ENCODE data around the gene C16orf89. TPM values are rescaled to one million over a fixed set of nuclear protein-coding genes. Genes with fewer than 3 reads are reported as not detected.
"Not testable (repeated sequence)": the region's sequence is repeated elsewhere in the genome, so short reads cannot be mapped to it uniquely, and the experiment has no call there.

The C16orf89 gene
- total and polyA plus RNA-seq, 9 donors: 0.17 to 5.4 (median 0.39) TPM; not detected in 1

DNA sequence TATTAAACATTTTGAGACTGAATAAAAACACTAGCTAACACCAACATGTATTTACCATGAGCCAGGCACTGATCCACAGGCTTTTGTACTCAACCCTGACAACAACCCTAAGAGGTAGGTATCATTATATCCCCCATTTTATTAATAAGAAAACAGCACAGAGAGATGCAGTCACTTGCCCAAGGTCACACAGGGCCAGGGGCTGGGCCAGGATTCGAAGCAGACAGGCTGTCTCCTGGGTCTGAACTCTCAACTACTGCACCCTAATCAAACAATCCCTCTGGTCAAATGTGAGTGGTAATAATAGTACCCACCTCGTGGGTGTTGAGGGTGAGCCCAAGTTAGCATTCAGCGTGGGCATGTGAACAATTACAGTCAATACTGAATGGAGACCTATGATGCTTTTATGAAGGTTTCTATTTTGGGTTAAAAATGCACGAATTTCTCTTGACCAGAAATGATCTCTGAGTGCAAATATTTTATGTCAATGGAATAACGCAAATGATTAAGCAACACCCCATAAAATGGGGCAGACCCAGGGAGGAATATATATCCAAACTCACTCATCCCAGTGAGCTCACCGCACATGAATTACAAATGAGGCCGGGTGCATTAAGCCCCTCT is 30.8 kb upstream of the C16orf89 start:
- not testable (repeated sequence) for H3K27ac ChIP-seq (ENCODE audit: low read length); H3K4me1 ChIP-seq (ENCODE audit: control insufficient read depth, insufficient read depth, low read length); H3K36me3 ChIP-seq (ENCODE audit: control insufficient read depth, insufficient read depth, low read length); H3K27me3 ChIP-seq (ENCODE audit: control insufficient read depth, insufficient read depth, low read length); DNase-seq; H3K9me3 ChIP-seq (replicated peaks; ENCODE audit: control insufficient read depth, low read depth, low read length)
- peak overlapping the region; percentile 50 for H3K4me3 ChIP-seq (ENCODE audit: low read length)
- WGBS (ENCODE audit: insufficient coverage): no CpG with 5 or more reads among the region's 7 CpGs

DNA sequence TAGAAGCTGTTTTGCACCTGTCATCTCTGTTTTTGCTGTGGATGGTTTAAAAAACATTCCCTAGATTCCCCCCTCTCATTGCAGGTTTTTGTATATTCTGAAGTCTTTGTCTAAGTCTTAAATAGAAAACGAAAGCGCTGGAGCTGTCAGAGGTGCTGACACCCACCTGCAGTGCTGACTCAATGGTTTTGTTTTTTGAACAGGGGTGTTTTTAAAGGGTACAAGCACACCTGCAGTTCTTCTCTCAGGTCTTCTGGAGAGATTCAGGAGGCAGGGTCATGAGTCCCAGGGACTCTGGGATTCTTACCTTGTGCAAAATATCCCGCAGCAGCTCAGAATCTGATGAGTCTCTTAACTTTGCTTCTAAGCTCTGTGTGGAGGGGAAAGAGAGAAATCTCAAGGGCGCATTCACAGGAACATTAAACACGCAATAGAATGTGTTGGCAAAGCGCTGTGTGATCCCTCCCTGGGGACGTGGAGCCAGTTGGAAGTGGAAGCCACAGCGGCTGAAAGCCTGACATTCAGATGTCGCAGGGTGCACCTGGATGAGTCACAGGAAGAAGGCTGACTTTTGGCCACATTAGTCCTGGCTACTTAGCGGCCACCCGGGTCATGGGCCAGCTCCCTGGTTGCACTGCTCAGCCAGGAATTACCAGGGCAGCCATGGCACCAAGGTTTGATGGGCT is 29.5 kb upstream of the C16orf89 start:
- H3K36me3 ChIP-seq (ENCODE audit: control insufficient read depth, insufficient read depth, low read length); H3K27me3 ChIP-seq (ENCODE audit: control insufficient read depth, insufficient read depth, low read length): not testable (repeated sequence)
- WGBS (ENCODE audit: insufficient coverage): 69% methylated on average over 7 of the region's 11 CpGs

DNA sequence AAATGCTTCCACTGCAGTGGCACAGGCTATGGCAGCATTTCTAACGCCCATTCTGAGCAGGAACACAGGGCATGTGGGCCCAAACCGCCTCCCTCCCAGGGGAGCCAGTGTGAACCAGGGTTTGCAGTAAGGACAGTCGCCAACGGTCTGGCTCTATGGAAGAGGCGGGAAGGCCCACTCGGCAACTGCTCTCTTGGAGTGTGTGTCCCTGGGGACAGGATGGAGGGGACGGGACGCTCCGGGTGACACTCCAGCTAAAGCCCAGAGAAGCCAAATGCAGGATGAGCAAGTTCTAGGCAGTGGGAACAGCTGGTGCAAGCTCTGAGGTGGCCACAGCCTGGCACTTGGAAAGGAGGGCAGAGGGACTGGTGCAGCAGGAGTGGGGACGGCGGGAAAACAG is 28.0 kb upstream of the C16orf89 start:
- not testable (repeated sequence) for DNase-seq; H3K27me3 ChIP-seq (ENCODE audit: control insufficient read depth, insufficient read depth, low read length); H3K9me3 ChIP-seq (replicated peaks; ENCODE audit: control insufficient read depth, low read depth, low read length); H3K27ac ChIP-seq (ENCODE audit: low read length); H3K36me3 ChIP-seq (ENCODE audit: control insufficient read depth, insufficient read depth, low read length); H3K4me1 ChIP-seq (ENCODE audit: control insufficient read depth, insufficient read depth, low read length); H3K4me3 ChIP-seq (ENCODE audit: low read length)
- WGBS (ENCODE audit: insufficient coverage): 71% methylated on average over 7 of the region's 11 CpGs

More for the DNA sequence above, 29.5 kb upstream of the C16orf89 start:
- not testable (repeated sequence) for H3K4me3 ChIP-seq (ENCODE audit: low read length); H3K9me3 ChIP-seq (replicated peaks; ENCODE audit: control insufficient read depth, low read depth, low read length); H3K27ac ChIP-seq (ENCODE audit: low read length); H3K4me1 ChIP-seq (ENCODE audit: control insufficient read depth, insufficient read depth, low read length); DNase-seq

DNA sequence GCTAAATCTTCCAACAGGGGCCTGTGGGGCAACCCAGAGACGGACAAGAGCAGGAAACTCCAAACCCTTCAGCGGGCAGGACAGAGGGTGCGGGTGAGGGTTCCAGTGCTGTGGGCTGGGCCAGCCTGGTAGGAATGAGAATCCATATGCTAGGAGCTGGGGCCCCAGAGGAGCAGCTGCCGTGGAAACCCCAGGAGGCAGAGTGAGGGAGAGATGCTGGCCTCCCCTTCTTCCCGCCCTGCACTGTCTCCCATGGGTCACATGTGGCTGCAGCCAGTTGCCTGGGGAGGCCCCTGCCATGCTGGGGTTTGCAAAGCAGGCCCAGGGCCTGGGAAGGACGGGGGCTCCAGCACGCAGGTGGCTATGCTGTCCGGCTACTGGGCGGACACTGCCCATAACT is 27.3 kb upstream of the C16orf89 start:
- not testable (repeated sequence) for H3K27ac ChIP-seq (ENCODE audit: low read length); H3K9me3 ChIP-seq (replicated peaks; ENCODE audit: control insufficient read depth, low read depth, low read length); H3K27me3 ChIP-seq (ENCODE audit: control insufficient read depth, insufficient read depth, low read length); H3K4me3 ChIP-seq (ENCODE audit: low read length); H3K36me3 ChIP-seq (ENCODE audit: control insufficient read depth, insufficient read depth, low read length); H3K4me1 ChIP-seq (ENCODE audit: control insufficient read depth, insufficient read depth, low read length); DNase-seq
- WGBS (ENCODE audit: insufficient coverage): 80% methylated on average over 1 of the region's 9 CpGs

DNA sequence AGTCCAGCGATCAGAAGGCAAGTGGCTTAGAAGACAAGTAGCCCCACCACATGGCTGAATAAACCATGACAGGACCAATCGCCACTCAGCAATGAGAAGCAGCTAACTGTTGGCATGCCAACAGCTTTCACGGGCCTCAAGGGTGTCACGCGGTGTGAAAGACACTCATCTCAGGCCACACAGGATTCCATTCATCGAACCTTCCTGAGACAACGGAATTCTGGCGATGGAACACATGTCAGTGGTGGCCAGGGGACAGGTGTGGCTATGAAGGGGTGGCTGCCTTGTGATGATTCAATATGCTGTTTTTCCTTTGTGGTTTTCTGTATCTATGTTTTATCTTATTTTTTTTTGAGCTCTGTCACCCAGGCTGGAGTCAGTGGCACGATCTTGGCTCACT is 24.8 kb upstream of the C16orf89 start:
- H3K4me1 ChIP-seq (ENCODE audit: control insufficient read depth, insufficient read depth, low read length); H3K4me3 ChIP-seq (ENCODE audit: low read length); H3K27ac ChIP-seq (ENCODE audit: low read length); H3K9me3 ChIP-seq (replicated peaks; ENCODE audit: control insufficient read depth, low read depth, low read length); H3K36me3 ChIP-seq (ENCODE audit: control insufficient read depth, insufficient read depth, low read length); H3K27me3 ChIP-seq (ENCODE audit: control insufficient read depth, insufficient read depth, low read length); DNase-seq: not testable (repeated sequence)
- WGBS (ENCODE audit: insufficient coverage): 90% methylated on average over 6 of the region's 9 CpGs

DNA sequence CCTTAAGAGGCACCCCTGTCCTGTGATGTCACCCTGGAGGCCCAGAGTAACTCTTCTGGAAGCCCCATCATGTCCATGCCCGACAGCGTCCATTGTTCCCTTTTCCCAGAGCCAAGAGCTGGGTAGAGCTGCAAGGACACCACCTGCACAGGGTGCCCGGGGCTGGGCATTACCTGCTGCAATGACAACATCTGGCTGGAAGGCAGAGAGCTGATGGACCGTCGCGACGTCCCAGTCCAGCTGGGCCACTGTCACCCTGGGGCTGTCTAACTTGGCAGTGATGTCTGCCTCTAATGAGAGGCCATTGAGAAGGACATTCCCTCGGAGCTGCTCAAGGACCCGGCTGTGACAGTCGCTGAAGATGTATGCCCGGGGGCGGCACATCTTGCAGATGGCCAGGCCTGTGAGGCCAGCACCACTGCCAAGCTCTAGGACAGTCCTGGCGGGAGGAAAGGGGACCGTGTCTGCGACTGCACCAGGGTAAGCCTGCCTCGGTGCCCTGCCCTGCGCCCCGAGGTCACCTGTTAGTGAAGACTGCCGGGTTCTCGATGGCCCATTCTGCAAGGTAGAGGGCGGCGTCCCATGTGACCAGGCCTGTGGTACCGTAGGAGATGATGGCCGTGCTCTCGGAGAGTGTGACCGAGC is 24.3 kb upstream of the C16orf89 start:
- 90% methylated on average over 20 of the region's 26 CpGs for WGBS (ENCODE audit: insufficient coverage)
- H3K27me3 ChIP-seq (ENCODE audit: control insufficient read depth, insufficient read depth, low read length); H3K9me3 ChIP-seq (replicated peaks; ENCODE audit: control insufficient read depth, low read depth, low read length); H3K4me3 ChIP-seq (ENCODE audit: low read length); DNase-seq; H3K4me1 ChIP-seq (ENCODE audit: control insufficient read depth, insufficient read depth, low read length); H3K27ac ChIP-seq (ENCODE audit: low read length); H3K36me3 ChIP-seq (ENCODE audit: control insufficient read depth, insufficient read depth, low read length): not testable (repeated sequence)

DNA sequence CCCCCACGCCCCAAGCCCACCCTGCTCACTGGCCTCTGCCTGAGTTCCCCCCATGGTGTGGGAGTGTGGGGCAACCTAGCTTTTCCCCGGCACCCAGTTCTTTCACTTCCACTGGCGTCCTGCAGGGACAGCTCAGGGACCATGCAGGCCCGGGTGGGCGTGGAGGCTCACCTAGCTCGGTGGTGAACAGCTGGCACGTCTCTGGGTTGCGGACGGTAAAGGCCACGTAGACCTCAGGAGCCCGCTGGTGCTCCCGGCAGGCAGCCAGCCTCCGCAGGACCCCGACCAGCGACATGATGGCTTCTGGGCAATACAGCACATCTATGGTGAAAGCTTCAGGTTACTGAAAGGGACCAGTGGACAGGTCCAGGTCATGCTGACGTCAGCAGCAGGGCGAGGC is 23.2 kb upstream of the C16orf89 start:
- WGBS (ENCODE audit: insufficient coverage): 86% methylated on average over 13 of the region's 17 CpGs
- H3K27me3 ChIP-seq (ENCODE audit: control insufficient read depth, insufficient read depth, low read length); H3K9me3 ChIP-seq (replicated peaks; ENCODE audit: control insufficient read depth, low read depth, low read length); H3K4me1 ChIP-seq (ENCODE audit: control insufficient read depth, insufficient read depth, low read length); H3K27ac ChIP-seq (ENCODE audit: low read length); DNase-seq; H3K4me3 ChIP-seq (ENCODE audit: low read length): not testable (repeated sequence)
- peaks cover 11% of the 10 kb centered on the region for H3K36me3 ChIP-seq (ENCODE audit: control insufficient read depth, insufficient read depth, low read length)

DNA sequence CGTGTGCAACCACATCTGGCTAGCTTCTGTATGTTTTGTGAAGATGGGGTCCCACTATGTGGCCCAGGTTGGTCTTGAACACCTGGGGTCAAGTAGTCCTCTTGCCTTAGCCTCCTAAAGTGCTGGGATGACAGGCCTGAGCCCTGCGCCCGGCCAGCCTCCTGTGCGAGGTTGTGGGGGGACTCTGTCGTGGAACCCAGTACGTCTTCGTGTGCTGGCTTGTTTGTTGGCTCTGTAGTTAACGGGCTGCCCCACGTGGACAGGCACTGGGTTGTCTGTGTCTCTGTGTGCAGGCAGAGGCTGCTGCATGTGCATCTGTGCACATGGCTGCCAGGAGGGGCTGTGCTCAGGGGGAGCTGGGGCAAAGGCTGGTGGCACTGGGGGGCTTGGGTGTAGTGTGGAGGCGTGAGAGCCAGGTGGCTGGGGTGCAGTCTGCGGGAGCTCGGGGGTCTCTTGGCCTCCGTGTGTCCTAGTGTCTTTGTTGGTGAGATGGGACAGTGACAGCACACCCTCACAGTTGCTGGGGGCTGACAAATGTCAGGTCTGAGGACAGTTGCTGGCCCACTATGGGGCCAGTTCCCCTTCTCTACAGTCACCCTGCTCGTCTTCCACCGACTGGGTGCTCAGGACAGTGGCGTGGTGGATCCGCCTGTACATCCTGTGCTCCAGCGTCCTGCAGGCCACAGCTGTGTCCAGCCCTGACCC is 22.5 kb upstream of the C16orf89 start:
- not testable (repeated sequence) for H3K27ac ChIP-seq (ENCODE audit: low read length); H3K9me3 ChIP-seq (replicated peaks; ENCODE audit: control insufficient read depth, low read depth, low read length); H3K27me3 ChIP-seq (ENCODE audit: control insufficient read depth, insufficient read depth, low read length); H3K4me1 ChIP-seq (ENCODE audit: control insufficient read depth, insufficient read depth, low read length); DNase-seq; H3K4me3 ChIP-seq (ENCODE audit: low read length)
- H3K36me3 ChIP-seq (ENCODE audit: control insufficient read depth, insufficient read depth, low read length): peaks cover 13% of the 10 kb centered on the region
- 92% methylated on average over 14 of the region's 18 CpGs for WGBS (ENCODE audit: insufficient coverage)

DNA sequence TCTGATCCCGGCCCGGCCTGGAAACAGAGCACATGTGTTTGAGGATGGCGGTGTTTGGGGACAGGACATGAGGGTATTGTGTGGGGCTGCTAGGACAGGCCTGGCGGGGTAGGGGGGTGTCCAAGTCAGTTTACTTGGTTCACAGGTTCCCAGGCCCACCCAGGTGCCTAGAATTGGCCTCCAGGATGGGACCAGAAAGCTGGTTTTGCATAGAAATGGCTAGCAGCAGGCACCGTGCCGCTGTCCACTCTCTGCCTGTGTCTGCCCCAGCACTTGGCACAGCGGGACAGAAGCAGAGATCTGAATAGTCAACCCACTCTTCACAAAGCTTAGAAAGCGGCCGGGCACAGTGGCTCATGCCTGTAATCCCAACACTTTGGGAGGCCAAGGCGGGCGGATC is 20.0 kb upstream of the C16orf89 start:
- not testable (repeated sequence) for H3K9me3 ChIP-seq (replicated peaks; ENCODE audit: control insufficient read depth, low read depth, low read length); H3K27ac ChIP-seq (ENCODE audit: low read length); DNase-seq; H3K27me3 ChIP-seq (ENCODE audit: control insufficient read depth, insufficient read depth, low read length); H3K4me1 ChIP-seq (ENCODE audit: control insufficient read depth, insufficient read depth, low read length); H3K4me3 ChIP-seq (ENCODE audit: low read length)
- H3K36me3 ChIP-seq (ENCODE audit: control insufficient read depth, insufficient read depth, low read length): peaks cover 18% of the 10 kb centered on the region
- 87% methylated on average over 9 of the region's 11 CpGs for WGBS (ENCODE audit: insufficient coverage)

DNA sequence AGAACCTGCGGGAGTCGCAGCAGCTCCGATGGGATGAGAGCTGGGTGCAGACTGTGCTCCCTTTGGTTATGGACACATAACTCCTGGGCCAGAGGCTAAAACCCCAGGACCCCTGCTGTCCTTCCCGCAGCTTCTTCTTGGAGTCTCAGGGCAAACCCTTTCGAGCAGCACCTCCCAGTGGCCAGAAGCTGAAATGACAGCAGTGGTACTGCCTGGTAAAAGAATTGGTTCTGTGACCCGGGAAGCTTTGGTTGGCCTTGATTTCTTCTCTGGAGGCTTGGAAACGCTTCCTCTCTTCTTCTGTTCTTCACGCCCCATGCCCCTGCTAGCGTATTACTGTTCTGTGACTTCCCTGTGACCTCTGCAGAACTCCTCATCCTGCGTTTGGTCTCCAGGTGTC is 19.0 kb upstream of the C16orf89 start:
- not testable (repeated sequence) for H3K4me3 ChIP-seq (ENCODE audit: low read length); H3K27me3 ChIP-seq (ENCODE audit: control insufficient read depth, insufficient read depth, low read length); H3K9me3 ChIP-seq (replicated peaks; ENCODE audit: control insufficient read depth, low read depth, low read length); H3K4me1 ChIP-seq (ENCODE audit: control insufficient read depth, insufficient read depth, low read length); DNase-seq; H3K27ac ChIP-seq (ENCODE audit: low read length)
- 57% methylated on average over 7 of the region's 10 CpGs for WGBS (ENCODE audit: insufficient coverage)
- peaks cover 15% of the 10 kb centered on the region for H3K36me3 ChIP-seq (ENCODE audit: control insufficient read depth, insufficient read depth, low read length)
